ENCODE results near the gene SNX1.
"Not testable (repeated sequence)": the region's sequence is repeated elsewhere in the genome, so short reads cannot be mapped to it uniquely, and the experiment has no call there.

The SNX1 gene

GRCh38 chr15:64073496-64073895 lies 22.3 kb upstream of the SNX1 start:
- DNase-seq (ENCODE audit: low read depth, low spot score): not testable (repeated sequence)

GRCh38 chr15:64082757-64083156 lies 13.0 kb upstream of the SNX1 start:
- no peak for DNase-seq (ENCODE audit: low read depth, low spot score)

GRCh38 chr15:64089543-64090280 lies 6.1 kb upstream of the SNX1 start:
- DNase-seq (ENCODE audit: low read depth, low spot score): no peak

- DNase-seq (ENCODE audit: low read depth, low spot score): no peak
Observed at GRCh38 chr15:64090527-64090926, 5.3 kb upstream of the SNX1 start.

- no peak for DNase-seq (ENCODE audit: low read depth, low spot score)
Observed at GRCh38 chr15:64092075-64092820, 3.5 kb upstream of the SNX1 start.

GRCh38 chr15:64092864-64093626 lies 2.7 kb upstream of the SNX1 start:
- no peak for DNase-seq (ENCODE audit: low read depth, low spot score)

GRCh38 chr15:64093627-64094417 lies 2.0 kb upstream of the SNX1 start, which contains the start of gene CIAO2A:
CIAO2A (minus strand) TSS chr15:64093838; CDS start chr15:64093768, 70 bp downstream.
- peak; percentile 89 for DNase-seq (ENCODE audit: low read depth, low spot score)

GRCh38 chr15:64095431-64095794 lies 369 bp upstream of the SNX1 start:
- no peak for DNase-seq (ENCODE audit: low read depth, low spot score)

- no peak for DNase-seq (ENCODE audit: low read depth, low spot score)
Observed at GRCh38 chr15:64096668-64097384, 1.0 kb downstream of the SNX1 start.

- DNase-seq (ENCODE audit: low read depth, low spot score): no peak
Observed at GRCh38 chr15:64099379-64099778, 3.6 kb downstream of the SNX1 start.

GRCh38 chr15:64100958-64101357 lies 5.2 kb downstream of the SNX1 start:
- DNase-seq (ENCODE audit: low read depth, low spot score): no peak

GRCh38 chr15:64102497-64102896 lies 6.7 kb downstream of the SNX1 start:
- DNase-seq (ENCODE audit: low read depth, low spot score): no peak

GRCh38 chr15:64105113-64105704 lies 9.4 kb downstream of the SNX1 start:
- no peak for DNase-seq (ENCODE audit: low read depth, low spot score)

- no peak for DNase-seq (ENCODE audit: low read depth, low spot score)
Observed at GRCh38 chr15:64107337-64107736, 11.6 kb downstream of the SNX1 start.

- DNase-seq (ENCODE audit: low read depth, low spot score): not testable (repeated sequence)
Observed at GRCh38 chr15:64110108-64110701, 14.4 kb downstream of the SNX1 start.

- DNase-seq (ENCODE audit: low read depth, low spot score): no peak
Observed at GRCh38 chr15:64110950-64111678, 15.3 kb downstream of the SNX1 start.

- no peak for DNase-seq (ENCODE audit: low read depth, low spot score)
Observed at GRCh38 chr15:64111679-64112050, 15.9 kb downstream of the SNX1 start.

- no peak for DNase-seq (ENCODE audit: low read depth, low spot score)
Observed at GRCh38 chr15:64112073-64112772, 16.4 kb downstream of the SNX1 start.

GRCh38 chr15:64112904-64113303 lies 17.1 kb downstream of the SNX1 start:
- no peak for DNase-seq (ENCODE audit: low read depth, low spot score)

Measured in activated CD4-positive, CD25-positive, alpha-beta regulatory T cell treated with anti-CD3 and anti-CD28 coated beads, Interleukin-2, amount 50 U/mL, for 16 hours (primary cell).